Stomach (tissue), 19 donors: ENCODE results near the gene GPR135. TPM values are rescaled to one million over a fixed set of nuclear protein-coding genes. Genes with fewer than 3 reads are reported as not detected.
A peak's percentile ranks its signal among the peaks of the same experiment; 100 is the strongest.

Source experiments
- DNase-seq, 2 donors: peaks; one replicate each; pipeline versions ENCODE4 v3.0.0 to v3.0.0-alpha.2; 2013 to 2019
- H3K27ac ChIP-seq, 5 donors: fragments of 200-600 bp in 4 of 5; sonication (generic) in 4 of 5; one replicate each; pipeline ENCODE4 v1.5.1; 2013 to 2019; ENCODE audit warnings: mild to moderate bottlenecking in 1 of 5, moderate library complexity in 1 of 5
- H3K27me3 ChIP-seq, 3 donors: fragments of 200-600 bp; sonication (generic); one replicate each; pipeline ENCODE4 v1.5.1; 2017 to 2019; ENCODE audit warnings: mixed run types in 1 of 3
- H3K36me3 ChIP-seq, 4 donors: fragments of 200-600 bp; sonication (generic); 1 replicate in 3 of 4; 2 replicates in 1 of 4; pipeline ENCODE4 v1.5.1; 2016 to 2019
- H3K4me1 ChIP-seq, 4 donors: fragments of 200-600 bp; sonication (generic); one replicate each; pipeline ENCODE4 v1.5.1; 2016 to 2019
- H3K4me3 ChIP-seq, 4 donors: fragments of 200-600 bp; sonication (generic) in 3 of 4; one replicate each; pipeline ENCODE4 v1.5.1; 2016 to 2019; ENCODE audit warnings: mild to moderate bottlenecking in 1 of 4
- H3K9me3 ChIP-seq, 4 donors: fragments of 200-600 bp; sonication (generic); one replicate each; pipeline ENCODE4 v1.5.1; 2016 to 2019
- CTCF ChIP-seq, 7 experiments: fragments of 450-650 bp in 4 of 7; fragments of 200-600 bp in 3 of 7; sonication (generic) in 3 of 7; IDR thresholded peaks; one replicate each; pipeline ENCODE4 v1.5.1; 2016 to 2019; ENCODE audit warnings: antibody characterized with exemption in 7 of 7, control low read depth in 2 of 7, mild to moderate bottlenecking in 1 of 7
- EP300 ChIP-seq: sonication (generic); formaldehyde crosslinking; IDR thresholded peaks from one replicate; pipeline ENCODE4 v1.6.1; 2017; ENCODE audit warnings: antibody characterized with exemption
- POLR2A ChIP-seq, 4 donors: fragments of 450-650 bp; IDR thresholded peaks; one replicate each; pipeline ENCODE4 v1.6.1; 2016; ENCODE audit warnings: antibody characterized with exemption in 4 of 4, control low read depth in 2 of 4, mild to moderate bottlenecking in 1 of 4, moderate library complexity in 1 of 4
- POLR2AphosphoS5 ChIP-seq, 3 donors: sonication (generic); formaldehyde crosslinking; IDR thresholded peaks; one replicate each; pipeline ENCODE4 v1.6.1; 2016; ENCODE audit warnings: antibody characterized with exemption in 3 of 3
- WGBS, 5 donors: extraction: QIAGEN DNeasy Blood & Tissue Kit in 3 of 5; methylation state at CpG; one replicate each; pipeline versions ENCODE4 v1.1.5 to v1.1.7; 2013 to 2018; 5-methylcytosine and 5-hydroxymethylcytosine counted together
- intact Hi-C: fragments of 100-400 bp; cut with DNase I; formaldehyde crosslinking; loops from one replicate; pipeline ENCODE4 v1.15.1; 2023; ENCODE audit warnings: low total_unique reads
- long read RNA-seq, 10 donors: transcript quantifications; one replicate each; lab custom pipeline, GENCODE V29; 2026
- polyA plus RNA-seq, 3 donors: library from polyadenylated mRNA; stranded (reverse); fragments of 200-250 nt; gene quantifications; one replicate each; pipeline ENCODE4 v1.2.3, GENCODE V29; 2013
- total RNA-seq, 5 donors: library from RNA; depleted of rRNA; stranded (reverse); fragments of >200 nt; gene quantifications; one replicate each; pipeline versions ENCODE4 v1.1.0 to v1.2.3, GENCODE V29; 2014 to 2016
- donor health status: healthy with polysubstance abuse.
- donor health status: Bipolar disorder and iron deficiency.
- donor health status: healthy.

Gene GPR135, protein sequence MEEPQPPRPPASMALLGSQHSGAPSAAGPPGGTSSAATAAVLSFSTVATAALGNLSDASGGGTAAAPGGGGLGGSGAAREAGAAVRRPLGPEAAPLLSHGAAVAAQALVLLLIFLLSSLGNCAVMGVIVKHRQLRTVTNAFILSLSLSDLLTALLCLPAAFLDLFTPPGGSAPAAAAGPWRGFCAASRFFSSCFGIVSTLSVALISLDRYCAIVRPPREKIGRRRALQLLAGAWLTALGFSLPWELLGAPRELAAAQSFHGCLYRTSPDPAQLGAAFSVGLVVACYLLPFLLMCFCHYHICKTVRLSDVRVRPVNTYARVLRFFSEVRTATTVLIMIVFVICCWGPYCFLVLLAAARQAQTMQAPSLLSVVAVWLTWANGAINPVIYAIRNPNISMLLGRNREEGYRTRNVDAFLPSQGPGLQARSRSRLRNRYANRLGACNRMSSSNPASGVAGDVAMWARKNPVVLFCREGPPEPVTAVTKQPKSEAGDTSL
- total RNA-seq (1 to 10 TPM in 3 of 5 donors, under 1 TPM in 2; 0.58 to 5.5 (median 3.8) TPM), polyA plus RNA-seq (under 1 TPM; 0.15 to 0.85 (median 0.31) TPM)
- long read RNA-seq, donor 1, full-length matches to known transcripts, result 1 of 1 reads
- long read RNA-seq, donor 1, partial matches to known transcripts, result 0 of 1 reads
- long read RNA-seq, donor 1, other reads (novel, unspliced or antisense), result 0 of 1 reads
- long read RNA-seq, donor 2, full-length matches to known transcripts, result 1 of 1 reads
- long read RNA-seq, donor 2, partial matches to known transcripts, result 0 of 1 reads
- long read RNA-seq, donor 2, other reads (novel, unspliced or antisense), result 0 of 1 reads
- long read RNA-seq, donor 3, result 0 reads
- long read RNA-seq, donor 4, result 0 reads
- long read RNA-seq, donor 5, result 0 reads
- long read RNA-seq, donor 6, full-length matches to known transcripts, result 6 of 6 reads
- long read RNA-seq, donor 6, partial matches to known transcripts, result 0 of 6 reads
- long read RNA-seq, donor 6, other reads (novel, unspliced or antisense), result 0 of 6 reads
- long read RNA-seq, donor 7, full-length matches to known transcripts, result 1 of 1 reads
- long read RNA-seq, donor 7, partial matches to known transcripts, result 0 of 1 reads
- long read RNA-seq, donor 7, other reads (novel, unspliced or antisense), result 0 of 1 reads
- long read RNA-seq, donor 8, full-length matches to known transcripts, result 4 of 4 reads
- long read RNA-seq, donor 8, partial matches to known transcripts, result 0 of 4 reads
- long read RNA-seq, donor 8, other reads (novel, unspliced or antisense), result 0 of 4 reads
- long read RNA-seq, donor 9, full-length matches to known transcripts, result 2 of 2 reads
- long read RNA-seq, donor 9, partial matches to known transcripts, result 0 of 2 reads
- long read RNA-seq, donor 9, other reads (novel, unspliced or antisense), result 0 of 2 reads
- long read RNA-seq, donor 10, result 0 reads

DNA sequence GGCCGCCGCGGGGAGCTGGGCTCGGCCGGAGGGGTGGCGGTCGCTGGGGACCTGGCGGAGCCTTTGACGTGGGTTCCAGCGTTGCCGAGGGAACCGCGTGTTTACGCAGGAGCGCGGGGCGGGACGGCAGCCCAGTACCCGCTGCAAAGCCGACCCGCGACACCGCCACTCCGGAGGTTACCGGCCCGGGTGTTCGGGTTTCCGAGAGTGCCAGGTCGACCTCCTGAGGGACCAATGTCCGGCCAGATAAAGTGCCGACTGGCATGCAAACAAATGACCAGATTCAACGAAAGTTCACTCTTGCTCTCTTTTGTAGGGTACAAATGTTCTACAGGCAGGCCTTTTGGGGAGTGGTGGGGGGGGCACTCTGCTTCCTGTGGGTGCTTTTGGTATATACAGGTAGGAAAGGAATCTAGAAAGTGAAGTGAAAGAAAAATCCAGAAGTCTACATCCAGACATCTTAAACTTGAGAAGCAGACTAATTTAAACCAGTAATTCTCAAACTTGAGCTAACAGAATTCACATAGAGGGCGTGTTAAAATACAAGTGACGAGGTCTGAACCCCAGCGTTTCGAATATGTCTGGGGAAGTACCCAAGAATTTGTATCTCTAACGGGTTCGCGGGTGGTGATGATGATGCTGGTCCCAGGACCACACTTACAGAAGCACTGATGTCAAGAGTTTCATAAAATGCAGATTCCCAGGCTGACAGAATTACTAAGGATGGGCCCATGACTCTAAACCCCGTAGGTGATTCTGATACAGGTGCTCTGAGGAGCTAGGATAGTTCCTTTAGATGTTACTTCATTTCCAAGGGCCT lies at the start of gene GPR135:
Gene GPR135, minus strand, starts transcription at position 65 of the 820 bp plus-strand sequence. CDS start 154 bp downstream, outside the sequence.
- H3K27me3 ChIP-seq, result peaks cover 0 to 12% (median 9%) of the 10 kb centered on the region in 3 donors
- H3K36me3 ChIP-seq, result peaks cover 0 to 7% (median 6%) of the 10 kb centered on the region in 4 donors
- DNase-seq, result no peak
- peaks cover 7 to 20% (median 14%) of the 10 kb centered on the region in 4 donors for H3K4me1 ChIP-seq
- intact Hi-C loops, result no loop called here
- H3K4me3 ChIP-seq, result peak within 1 kb of the TSS; percentile 55 to 71 (median 67)
- TF ChIP-seq POLR2A (IDR thresholded peaks at IDR 0.05) (no peak), CTCF (IDR thresholded peaks at IDR 0.05) (no peak), EP300 (no peak), POLR2AphosphoS5 (IDR thresholded peaks at IDR 0.05) (no peak)
- 17 to 59% (median 20%) methylated on average over 11 to 40 of the region's 40 CpGs for WGBS, 5 donors
- H3K27ac ChIP-seq, result peak within 1 kb of the TSS; percentile 64 to 84 (median 73)
- H3K9me3 ChIP-seq, result no peaks in the 10 kb centered on the region

- peak in 1 of 2 donors; percentile 13 for DNase-seq
- no peaks in the 10 kb centered on the region for H3K27me3 ChIP-seq
- intact Hi-C loops, result no loop called here
Measured at GRCh38 chr14:59511916-59512575, 46.9 kb upstream of the GPR135 start.

More at GRCh38 chr14:59511916-59512575, 46.9 kb upstream of the GPR135 start:
- no peaks in the 10 kb centered on the region for H3K4me1 ChIP-seq
- no peak overlapping the region for H3K27ac ChIP-seq
- H3K4me3 ChIP-seq, result no peak overlapping the region
- no peaks in the 10 kb centered on the region for H3K36me3 ChIP-seq
- WGBS, 5 donors, result 68 to 74% (median 73%) methylated on average over 4 of the region's 4 CpGs
- TF ChIP-seq EP300 (no peak), POLR2AphosphoS5 (IDR thresholded peaks at IDR 0.05) (no peak), POLR2A (IDR thresholded peaks at IDR 0.05) (no peak), CTCF (IDR thresholded peaks at IDR 0.05) (no peak)
- H3K9me3 ChIP-seq, result peaks cover 0 to 3% (median 0%) of the 10 kb centered on the region in 4 donors
